GM21515 (cell line): ENCODE results near the gene FGF8.

Experiments
- ATAC-seq: cut with Tn5 transposase; IDR thresholded peaks from one replicate; pipeline ENCODE4 v1.9.1; 2021; ENCODE audit not compliant: unreplicated experiment

Gene FGF8

DNA sequence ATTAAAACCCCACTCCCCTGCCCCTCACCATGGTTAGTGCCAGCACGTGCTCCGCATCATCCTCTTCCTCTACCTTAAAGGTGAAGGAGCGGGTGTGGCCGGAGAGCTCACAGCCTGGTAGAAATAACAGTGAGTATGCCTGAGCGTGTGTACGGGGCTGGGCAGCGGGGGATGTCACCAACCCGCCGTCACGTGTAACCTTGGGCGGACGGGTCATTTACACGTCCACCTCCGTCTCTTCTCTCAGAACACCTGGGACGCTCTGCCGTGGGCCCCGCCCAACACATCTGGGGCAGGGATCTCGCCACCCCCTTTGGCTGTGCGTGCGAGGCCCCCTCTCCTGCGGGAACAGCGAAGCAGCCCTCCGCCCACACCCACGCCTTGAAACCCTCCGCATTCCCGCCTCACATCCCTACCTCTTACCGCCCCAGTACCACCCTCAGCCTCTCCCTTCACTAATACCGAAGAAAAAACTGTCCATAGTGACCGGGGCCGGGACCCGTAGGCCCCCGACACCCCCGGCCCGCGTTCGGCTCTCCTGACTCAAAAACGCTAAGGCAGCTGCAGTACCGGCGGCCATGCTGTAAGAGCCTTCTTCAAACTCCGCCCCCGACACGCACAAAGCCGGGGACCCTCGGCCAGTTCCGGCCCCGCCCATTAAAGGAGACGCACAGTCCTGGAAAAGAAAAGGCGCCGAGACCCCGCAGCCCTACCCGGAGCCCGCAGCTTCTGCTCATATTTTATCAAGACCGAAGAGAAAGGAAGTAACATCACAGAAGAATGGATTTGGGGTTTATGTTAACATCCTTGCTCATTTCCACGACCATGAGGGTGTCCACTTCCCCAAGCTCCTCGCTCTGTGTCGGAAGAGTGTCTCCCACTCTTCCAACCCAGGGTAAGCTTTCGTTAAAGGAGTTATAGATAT lies 7.2 kb upstream of the FGF8 start, which contains the start of gene NPM3:
NPM3 (minus strand) TSS at position 636 of the 925 bp plus-strand sequence; CDS start at position 580, 56 bp downstream.
- peak; percentile 60 for ATAC-seq

DNA sequence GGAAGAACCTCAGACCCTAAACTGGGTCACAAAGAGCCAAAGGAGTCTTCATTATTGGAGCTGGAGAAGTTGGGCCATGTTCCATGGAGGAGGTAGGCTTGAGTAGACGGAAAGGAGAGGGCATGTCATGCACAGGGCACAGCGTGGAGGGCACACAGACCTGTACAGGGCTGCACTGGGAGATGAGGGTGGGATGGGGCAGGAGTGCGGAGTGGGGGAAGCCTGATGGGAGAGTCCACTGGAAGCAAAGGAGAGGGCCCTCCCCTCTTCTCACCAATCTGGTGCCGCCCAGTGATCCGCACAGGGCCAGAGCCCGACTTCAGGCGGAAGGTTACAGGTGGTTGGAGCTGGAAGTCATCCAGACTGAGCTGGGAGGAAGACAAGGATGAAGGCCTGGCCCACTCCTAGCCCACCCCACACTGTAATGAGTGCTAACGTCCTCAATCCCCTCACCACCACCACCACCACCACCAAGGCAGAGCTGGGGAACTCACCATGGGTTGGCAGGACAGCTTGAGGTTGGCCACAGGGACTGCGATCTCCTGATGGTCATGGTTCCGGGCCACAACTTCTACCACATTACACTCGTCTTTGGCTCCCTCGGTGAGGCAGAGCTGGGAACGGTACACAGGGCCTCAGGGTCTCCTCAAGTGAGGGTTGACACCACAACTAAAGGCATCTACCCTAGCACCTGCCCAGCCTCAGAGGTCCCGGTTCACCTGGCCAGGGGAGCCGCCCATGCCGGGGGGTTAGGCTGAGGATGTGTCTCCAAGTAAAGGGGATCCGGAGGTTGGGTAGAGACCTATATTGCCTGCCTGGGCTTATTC lies 6.3 kb upstream of the FGF8 start:
- ATAC-seq = no peak

DNA sequence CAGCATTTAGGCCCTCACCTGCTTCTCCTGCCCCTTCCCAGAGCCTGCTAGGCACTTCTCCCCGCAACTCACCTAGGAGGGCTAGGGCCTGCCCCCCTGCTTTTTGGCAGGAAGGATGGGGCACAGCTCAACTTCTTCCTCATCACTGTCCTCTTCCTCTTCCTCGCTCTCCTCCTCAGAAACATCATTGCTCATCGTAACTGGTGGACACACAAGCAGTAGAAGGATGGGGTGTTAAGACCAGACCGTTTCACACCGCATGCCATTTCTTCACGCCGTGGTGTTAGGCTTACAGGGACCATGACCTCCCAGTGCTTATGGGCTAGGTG lies 5.7 kb upstream of the FGF8 start:
- no peak for ATAC-seq

DNA sequence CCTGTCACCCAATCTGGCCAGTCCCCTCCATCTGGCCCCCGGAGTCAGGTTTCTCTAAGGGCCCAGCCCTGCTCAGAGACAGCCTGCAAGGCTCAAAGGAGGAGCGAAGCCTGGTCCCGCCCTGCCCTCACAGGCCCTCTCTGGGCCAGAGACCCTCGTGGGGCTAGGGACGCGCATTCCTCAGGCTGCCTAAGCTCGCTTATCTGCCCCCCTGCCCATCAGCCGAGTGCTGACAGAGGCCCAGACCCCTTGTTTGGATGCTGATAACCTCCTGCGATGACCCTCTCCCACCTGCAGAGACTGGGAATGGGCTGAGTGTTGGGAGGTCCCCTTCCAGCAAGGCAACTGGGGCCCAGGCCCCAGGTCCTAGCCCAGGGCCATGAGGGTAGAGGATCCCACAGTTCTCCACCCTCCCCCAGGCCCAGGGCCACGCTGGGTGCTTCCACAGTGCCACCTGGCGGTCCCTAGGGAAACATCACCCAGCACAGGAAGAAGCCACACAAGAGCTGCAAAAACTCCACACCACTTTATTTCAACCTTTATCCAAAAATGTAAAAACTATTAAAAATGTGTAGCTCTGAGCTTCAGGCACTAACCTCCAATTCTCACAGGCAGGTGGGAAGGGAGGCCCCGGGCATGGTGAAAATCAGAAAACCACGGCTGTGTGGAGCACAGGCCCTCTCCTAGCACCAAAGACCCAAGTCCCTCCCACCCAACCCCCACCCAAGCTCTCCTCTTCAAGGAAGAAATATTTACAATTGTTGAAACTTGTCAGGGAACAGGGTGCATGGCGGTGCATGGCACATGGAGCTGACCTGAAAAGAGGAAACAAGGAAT lies 5.1 kb upstream of the FGF8 start:
- ATAC-seq = no peak

DNA sequence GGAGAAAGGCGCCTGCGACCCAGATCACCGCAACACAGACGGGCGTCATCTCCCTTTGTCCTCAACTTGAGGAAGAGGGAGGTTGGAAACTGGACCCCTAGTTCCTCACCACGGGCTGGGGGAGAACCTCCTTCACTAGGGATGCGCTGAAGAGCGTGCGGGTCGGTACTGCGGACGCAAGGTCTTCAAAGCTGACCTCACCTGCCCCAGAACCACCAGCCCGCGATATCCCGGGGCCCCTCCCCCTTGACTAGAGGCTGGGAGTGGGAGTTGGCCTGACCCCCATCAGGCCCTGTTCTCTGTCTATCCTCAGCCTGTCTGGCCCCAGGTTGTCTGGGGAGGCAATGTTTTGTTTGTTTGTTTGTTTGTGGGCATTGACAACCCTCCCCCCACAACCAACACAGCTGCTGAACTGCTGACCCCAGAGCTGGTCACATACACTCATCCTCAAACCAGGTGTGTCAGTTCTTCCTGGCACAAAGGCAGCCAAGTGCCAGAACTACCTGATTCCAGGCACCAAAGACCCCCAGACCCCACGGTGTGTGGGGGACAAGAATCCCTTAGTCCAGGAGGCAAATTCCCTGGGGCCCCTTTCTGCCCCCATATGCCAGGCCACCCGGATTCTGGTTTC lies 4.4 kb upstream of the FGF8 start:
- ATAC-seq = no peak

DNA sequence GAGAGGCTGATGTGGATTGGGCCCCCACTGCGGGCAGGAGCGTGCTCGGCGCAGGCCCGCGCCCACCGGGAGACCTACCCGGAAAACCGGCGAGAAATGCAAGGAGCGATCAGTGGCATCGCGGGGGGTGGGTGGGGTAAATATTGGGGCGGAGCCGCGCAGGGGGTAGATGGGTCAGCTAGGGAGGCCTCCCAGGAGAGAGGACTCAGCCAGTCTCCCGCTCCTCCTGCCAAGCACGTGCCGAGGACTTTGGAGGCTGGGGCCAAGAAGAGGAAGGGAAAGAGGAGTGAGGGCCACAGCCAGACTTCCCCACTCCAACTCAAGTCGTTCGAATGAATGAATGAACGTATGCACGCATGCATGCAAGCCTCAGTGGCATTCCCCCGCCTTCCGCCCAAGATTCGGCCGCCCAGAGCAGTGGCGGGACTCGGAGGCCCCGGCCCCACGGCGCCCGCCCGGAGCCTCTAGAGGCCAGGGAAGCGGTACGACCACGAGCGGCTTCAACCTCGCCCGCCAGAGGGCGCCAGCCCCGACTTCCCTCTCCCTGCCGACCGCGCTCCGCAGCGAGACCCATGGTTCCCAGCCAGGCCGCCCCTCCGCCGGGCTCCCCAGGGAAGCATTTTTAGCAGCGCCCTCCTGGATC lies 3.8 kb upstream of the FGF8 start:
- no peak for ATAC-seq

DNA sequence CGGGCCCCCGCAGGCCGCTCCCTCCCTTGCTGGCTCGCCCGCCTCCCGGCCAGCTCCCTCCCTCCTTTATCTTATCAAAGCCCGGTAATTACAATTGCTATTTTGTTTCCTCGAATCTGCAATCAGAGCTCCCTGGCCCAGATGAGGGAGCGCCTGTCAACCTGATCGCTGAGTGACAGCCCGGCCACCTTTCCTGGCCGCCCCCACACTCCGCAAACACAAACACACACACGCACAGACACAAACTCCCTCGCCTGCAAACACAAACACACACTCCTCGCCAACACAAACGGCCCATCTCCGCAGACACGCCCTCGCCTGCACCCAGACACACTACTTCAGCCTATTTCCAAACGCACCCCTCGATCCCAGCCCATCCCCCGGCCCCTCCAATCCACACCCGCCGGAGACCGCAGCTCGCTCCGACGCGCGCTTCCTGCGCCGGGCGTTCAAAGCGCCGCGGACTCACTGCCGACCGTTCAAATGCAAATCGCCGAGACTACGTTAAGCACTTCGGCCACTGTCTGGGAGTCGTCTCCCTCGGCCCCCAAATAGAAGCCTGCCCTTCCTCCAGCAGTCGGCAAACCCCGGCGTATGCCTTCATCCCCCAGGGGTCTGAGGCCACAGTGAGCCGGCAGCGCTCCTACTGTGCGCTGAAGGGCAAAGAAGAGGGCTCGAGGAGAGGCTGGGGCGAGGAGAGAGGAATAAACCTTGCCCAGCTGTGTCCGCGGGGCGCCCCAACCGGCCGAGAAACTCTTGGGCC lies 3.0 kb upstream of the FGF8 start:
- no peak for ATAC-seq

DNA sequence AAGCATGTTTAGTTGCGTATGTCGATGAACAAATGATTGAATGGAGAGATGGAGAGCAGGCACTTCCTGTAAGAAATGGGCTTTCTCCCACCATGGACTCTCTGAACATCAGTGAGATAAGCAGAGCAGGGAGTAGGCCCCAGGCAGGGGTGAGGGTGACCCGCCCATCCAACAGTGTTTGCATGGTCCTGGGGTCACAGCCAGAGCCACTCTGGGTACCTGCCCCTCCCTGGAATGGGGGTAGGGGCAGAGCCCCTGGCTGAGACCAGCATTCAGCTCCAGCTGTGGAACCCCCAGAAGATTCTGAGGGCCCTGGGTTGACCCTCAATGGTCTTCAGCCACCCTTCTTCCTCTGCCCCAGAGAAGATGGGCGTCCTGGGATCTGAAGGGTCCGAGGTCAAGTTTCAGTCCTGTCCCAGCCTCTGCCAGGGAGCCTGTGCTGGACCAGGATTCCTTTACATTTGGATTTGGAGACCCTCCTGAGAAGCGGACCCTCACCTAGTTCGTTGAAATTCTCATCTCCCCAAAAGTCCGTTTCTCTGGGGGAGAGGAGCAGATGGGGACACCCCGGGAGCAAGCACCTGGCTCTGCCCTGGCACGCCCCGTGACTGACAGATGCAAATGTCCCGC lies 2.4 kb upstream of the FGF8 start:
- ATAC-seq = no peak

DNA sequence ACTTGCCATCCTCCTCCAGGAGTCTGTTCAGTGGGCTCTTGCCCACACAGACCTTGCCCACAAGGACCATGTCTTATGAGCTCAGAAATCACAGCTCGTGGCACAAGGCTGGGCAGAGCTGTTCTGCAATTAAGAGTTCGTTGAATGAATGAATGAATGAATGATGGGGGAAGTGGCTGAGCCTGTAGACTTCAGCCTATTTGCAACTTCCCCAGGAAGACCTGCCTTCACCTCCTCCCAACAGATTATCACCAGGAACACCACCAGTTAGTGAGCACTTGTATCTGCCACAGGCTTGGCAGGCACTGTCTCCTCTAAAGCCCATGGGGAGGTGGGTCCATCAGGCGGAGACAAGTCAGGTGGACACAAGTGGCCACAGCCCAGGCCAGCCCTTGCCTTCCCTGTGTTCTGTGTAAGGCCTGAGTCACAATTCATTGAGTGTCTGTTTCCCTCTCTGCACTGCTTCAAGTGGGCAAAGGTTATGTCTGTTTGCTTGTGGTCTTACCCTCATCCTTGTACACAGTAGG lies 1.8 kb upstream of the FGF8 start:
- ATAC-seq = no peak

DNA sequence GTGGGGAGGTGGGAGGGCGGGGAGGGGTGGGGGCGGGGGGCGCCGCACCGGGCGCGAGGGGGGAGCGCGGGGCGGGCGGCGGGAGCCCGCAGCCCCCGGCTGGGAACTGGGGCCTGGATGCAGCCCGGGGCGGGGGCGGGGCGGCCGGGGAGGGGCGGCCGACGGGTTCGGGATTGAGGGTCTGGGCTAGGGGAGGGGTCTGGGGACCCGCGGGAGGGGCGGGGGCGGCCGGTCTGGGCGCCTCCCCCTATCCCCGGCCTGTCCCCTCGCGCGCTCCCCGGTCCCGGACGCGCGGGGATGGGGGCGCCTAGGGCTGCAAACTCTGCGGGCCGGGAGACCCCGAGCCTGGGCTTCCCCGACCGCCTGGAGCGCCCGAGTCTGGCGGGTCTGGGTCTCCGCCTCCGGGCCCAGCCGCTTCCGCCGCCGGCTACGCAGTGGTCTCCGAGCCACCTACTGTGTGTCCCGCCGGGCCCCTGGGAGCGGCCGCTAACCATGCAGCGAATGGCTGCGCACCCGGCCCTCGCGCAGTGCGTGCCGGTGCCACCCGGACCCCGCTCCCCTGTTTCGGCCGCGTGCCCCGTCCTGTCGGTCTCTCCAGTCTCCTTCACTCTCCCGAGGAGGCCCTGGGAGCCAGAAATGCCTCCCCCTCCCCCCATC lies 375 bp upstream of the FGF8 start:
- no peak for ATAC-seq

DNA sequence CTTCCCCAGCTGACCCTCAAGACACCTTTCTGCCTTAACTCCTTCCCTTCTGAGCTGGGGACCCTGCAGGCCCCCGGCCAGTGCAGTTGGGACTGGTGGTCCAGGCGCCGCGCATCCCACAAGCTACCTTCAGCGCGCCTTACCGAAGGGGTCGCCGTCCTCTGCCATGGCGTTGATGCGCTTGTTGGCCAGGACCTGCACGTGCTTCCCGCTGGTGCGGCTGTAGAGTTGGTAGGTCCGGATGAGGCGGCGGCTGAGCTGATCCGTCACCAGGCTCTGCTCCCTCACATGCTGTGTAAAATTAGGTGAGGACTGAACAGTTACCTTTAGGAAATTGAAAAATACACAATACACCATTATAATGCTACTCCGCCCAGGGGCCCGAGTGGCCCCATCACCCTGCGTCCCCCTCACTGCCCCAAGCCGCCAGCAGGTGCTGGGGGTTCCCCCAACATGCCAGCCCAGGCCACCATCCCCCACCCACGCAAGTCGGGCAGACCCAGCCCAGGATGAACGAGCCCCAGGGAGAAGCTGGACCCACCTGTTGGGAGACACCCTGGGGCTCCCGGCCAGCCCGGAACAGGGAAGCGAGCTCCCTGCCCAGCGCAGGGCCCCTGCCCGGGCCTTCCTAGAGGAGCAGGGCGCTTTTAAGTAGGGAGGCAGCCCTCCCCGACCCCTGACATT lies 1.2 kb downstream of the FGF8 start:
- ATAC-seq = no peak

DNA sequence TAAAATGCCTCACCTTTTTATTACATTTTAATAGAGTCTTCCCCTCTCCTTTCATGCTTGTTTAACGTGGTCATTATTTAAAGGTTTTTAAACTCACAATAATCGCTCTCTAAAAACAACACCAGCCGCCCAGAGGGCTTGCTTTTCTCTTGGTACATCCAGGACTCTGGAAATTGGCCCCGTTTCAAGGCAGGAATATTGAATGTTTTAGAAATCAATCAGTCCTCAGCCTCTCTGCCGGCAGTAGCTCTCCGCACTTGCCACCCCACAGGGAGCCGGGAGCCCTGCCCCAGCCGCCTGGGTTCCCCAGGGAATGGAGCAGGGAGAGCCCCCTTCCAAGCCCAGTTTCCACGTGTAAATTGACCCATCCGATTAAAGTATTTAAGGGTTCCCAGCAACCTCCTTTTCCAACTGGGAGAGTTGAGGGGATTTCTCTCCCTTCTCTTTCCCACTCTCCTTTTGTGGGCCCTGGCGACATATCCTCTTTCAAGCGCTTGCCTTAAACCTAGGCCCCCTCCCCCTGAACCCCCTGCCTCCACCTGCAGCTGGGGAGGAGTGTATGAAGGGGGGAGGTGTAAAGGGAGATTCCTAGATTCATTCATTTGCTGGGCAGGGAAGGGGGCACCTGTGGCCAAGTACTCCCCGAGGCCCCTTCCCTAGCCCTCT lies 1.9 kb downstream of the FGF8 start:
- ATAC-seq = no peak

DNA sequence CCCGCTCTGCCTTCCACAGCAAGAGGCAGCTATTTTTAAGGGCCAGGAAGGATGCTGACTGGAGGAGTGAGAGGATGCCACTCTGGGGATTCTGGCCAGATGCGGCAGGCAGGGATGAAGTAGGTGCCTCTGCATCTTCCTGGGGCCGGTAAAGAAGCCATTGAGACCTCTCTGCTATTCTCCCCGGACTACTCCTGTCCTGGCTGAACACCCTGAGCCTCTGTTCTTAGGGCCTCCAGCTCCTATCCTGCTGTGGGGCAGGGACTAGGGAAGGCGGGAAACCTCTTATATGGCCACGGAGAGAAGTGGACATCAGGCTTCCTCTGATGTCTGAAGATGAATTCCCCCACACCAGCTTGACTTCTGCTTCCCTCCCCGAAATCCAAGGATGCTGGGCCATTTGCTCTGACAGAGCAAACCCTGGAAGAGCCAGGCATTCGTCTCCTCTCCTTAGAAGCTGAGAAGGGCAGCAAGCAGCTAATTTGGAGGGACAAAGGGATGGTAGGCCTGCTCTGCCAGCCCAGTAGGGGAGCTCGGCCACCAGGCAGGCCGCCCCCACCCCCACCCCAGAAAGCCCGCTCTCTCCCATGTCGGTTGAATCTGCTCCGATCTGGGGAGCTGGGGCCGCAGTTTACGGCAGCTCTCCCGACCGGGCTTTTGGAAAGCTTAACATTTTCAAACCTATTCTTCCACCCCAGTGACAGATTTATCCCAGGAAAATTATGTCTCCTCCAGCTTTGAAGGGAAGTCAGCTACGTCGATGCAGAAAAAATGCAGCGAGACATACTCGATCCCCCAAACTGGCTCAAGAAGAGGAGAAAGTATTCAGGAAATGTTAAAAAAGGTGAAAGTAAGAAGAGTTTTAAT lies 2.8 kb downstream of the FGF8 start:
- no peak for ATAC-seq

DNA sequence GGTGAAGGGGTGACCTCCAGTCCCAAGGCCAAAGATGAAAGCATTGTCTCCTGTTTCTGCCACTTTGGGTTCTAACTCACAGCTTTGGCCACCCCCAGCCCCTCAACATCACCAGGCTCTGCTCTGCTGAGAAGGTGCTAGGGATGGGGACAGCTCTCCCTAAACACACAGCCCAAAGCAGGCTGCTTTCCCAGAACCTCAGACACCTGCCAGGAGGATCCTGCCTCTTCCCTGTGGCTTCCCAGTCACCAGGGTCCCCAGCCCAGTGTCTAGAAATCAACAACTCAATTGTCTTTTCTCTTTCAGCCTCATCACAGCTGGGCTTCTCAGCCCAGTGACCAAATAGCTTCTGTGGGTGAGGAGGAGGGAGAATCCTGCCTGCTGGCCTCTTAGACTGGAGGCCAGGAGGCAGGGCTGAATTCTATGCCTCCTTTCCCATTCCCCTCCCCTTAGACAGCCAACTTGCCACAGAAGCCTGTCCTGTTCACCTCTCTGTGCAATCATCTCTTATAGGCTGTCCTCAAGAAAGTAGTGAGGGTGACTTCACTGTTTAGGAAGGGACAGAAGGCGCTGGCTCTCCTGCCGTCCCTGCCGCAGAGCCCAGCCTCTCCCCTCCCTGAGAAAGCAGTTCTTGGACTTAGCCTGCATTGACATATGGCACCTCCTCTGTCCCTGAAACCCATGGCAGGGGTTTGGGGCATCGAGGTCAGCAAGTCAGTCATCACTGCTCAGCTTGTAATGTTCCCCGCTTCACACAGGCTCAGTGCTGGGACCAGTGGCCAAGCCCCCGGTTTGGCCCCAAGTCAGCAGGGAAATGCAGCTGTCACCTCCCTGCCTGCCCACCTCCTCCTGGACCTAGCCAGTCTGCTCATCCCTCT lies 3.7 kb downstream of the FGF8 start:
- no peak for ATAC-seq

DNA sequence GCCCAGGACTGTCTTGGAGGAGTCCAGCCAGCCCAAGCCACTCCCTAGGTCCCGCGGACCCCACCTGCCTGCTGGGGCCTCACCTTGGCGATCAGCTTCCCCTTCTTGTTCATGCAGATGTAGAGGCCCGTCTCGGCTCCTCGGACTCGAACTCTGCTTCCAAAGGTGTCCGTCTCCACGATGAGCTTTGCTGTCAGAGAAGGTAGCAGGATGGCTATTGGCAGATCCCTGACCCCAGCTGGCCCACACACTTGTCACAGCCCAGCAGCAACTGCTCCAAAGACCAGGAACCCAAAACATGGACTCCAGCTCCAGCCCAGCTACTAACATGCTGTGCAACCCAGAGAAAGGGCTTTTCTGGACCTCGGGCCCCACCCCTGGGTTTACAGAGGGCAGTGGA lies 4.5 kb downstream of the FGF8 start:
- no peak for ATAC-seq
